GM18868 (cell line): ENCODE data around the gene BPIFB6.

Experiments used
- ATAC-seq: cut with Tn5 transposase; IDR thresholded peaks from one replicate; pipeline ENCODE4 v1.9.1; 2021; ENCODE audit warnings: mild to moderate bottlenecking, moderate library complexity; ENCODE audit not compliant: unreplicated experiment

Gene BPIFB6, protein sequence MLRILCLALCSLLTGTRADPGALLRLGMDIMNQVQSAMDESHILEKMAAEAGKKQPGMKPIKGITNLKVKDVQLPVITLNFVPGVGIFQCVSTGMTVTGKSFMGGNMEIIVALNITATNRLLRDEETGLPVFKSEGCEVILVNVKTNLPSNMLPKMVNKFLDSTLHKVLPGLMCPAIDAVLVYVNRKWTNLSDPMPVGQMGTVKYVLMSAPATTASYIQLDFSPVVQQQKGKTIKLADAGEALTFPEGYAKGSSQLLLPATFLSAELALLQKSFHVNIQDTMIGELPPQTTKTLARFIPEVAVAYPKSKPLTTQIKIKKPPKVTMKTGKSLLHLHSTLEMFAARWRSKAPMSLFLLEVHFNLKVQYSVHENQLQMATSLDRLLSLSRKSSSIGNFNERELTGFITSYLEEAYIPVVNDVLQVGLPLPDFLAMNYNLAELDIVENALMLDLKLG

GRCh38 chr20:33031531-33031930 lies at the start of gene BPIFB6:
BPIFB6 (plus strand) TSS chr20:33031648; CDS start chr20:33031648, 0 bp downstream.
- ATAC-seq = no peak

DNA sequence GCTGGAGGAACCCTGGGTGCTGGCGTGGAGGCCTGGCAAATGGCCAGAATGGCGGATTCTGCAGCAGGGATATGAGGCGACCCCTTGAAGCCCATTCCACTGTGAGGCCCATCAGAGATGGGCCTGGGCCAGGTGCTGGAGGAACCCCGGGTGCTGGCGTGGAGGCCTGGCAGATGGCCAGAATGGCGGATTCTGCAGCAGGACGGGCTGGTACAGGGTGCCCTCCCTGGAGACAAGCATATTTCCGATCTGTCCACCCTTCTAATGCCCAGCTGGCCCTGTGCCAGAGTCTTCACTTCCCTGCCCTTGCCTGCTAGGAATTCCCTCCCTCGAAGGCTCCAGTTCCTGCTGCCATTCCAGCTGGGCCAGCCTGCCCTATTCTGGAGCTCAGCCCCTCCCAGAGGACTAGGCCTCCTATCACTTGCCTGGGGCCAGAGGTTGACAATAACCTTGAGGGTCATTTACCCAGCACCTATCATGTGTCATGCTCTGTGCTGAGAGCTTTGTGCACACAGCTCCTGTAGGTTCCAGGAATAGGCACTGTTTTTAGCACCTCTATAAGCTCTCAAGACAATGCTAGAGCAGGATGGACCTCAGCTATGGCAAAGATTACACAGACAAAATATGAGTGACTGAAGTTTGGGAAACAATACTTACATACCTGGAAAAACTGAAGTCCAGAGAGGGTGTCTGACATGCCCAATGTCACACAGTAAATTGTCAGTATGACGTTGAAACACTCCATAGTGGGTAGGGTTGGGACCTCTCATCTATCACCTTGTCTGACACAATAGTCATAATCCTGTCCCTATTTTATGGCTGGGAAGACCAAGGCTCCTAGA lies 48.6 kb upstream of the BPIFB6 start:
- no peak for ATAC-seq

DNA sequence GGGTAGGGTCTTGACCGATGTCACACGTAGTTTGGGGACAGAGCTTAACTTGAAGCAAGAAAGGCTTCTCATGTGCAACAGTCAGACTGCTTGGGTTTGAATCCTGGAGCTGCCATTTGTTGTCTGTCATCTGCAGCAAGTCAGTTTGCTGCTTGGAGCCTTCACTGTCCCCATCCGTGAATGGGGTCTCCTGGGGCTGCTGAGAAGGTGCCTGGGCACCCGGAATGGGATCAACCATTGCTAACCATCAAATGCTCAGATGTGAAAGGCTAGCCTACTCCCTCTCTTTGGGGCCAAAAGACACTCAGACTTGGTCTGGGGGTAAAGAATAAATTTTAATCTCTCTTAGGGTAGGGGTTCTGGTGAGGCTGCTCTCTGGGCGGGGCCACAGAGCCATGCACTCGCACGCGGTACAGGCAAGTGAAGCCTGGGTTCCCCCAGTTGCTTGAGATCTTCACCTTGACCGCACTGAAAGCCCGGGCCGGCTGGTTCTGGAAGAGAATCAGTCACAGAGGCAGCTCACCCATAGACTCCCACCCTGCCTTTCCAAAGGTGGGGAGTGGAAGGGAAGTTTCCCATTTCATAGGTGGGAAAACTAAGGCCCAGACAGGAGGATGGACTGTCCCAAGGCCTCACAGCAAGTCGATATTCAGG lies 47.9 kb upstream of the BPIFB6 start:
- no peak for ATAC-seq

DNA sequence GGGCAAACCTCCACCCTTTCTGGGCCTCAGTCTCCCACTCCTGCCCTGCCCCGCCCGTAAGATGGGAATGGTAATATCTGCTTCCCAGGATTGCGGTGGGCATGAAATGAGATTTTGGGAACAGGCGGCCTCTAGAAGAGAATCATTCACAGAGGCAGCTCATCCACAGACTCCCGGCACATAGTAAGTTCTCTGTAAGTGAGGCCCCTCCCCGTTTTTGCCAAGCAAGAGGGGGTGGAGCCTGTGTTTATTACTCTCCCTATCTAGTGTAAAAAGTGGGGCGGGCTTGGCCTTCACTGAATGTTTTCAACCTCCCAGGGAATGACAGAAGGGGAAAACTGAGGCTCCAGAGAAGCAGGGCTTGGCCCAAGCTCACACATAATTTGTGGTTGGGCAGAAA lies 47.3 kb upstream of the BPIFB6 start:
- ATAC-seq = no peak

DNA sequence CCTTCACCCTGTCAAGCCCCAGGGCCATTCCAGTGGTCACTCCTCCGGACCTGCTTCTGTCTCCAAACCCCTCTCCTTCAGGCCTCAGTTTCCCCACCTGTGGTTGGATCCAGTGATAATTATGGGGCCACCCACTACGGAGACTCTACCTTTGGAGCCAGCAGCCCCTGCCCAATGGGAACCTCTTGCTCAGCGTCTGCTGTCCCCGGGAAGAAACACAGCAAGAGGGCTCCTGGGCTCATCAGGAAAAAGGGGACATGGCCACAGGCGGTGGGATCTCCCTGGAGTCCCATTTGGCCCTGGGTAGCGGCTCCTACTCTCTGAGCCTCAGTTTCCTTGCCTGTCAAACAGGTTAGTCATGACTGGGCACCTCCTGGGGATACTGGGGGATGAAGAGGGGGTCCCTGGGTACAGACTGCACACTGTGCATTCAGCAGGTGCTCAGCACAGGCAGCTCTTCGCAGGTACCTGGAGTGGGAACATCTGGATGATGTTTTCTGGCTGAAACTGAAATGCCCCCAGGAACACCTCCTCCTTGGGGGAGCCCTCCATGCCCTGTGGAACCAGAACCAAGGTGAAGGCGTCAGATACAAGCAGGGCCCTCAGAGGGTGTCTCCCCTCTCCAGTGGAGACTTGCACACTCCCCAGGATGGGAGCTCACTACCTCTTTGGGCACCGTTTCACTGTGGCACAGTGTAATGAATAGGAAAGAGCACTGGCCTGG lies 46.7 kb upstream of the BPIFB6 start:
- ATAC-seq = no peak

GRCh38 chr20:32985596-32985995 lies 45.9 kb upstream of the BPIFB6 start:
- no peak for ATAC-seq

DNA sequence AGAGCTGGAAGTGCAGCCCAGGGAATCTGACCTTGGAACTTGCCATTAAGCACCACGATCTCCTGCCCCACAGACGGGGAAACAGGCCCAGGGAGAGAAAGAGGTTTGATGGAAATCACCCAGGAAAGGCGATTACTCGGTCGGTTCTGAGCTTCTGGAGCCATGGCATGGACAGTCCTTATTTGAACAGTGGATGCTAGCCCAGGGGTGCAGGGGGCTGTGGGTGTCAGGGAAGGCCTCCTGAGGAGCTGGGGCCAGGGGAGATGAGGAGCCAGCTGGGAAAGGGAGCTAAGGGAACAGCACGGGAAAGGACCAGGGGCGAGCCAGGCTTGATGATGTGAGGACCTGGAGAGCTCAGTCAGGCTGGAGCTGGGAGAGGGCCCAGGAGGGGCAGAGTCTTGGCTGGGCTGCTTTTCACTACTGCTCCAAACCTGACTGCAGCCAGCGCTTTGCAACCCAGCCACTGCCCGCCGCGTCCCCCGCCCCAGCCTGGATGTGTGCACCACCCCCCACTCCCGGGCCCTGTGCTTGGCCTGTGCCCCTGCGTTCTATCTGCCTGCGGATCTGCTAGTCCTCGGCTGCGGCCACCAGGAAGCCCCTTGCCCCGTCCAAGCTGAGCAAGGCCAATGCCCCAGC lies 45.0 kb upstream of the BPIFB6 start:
- ATAC-seq = no peak

DNA sequence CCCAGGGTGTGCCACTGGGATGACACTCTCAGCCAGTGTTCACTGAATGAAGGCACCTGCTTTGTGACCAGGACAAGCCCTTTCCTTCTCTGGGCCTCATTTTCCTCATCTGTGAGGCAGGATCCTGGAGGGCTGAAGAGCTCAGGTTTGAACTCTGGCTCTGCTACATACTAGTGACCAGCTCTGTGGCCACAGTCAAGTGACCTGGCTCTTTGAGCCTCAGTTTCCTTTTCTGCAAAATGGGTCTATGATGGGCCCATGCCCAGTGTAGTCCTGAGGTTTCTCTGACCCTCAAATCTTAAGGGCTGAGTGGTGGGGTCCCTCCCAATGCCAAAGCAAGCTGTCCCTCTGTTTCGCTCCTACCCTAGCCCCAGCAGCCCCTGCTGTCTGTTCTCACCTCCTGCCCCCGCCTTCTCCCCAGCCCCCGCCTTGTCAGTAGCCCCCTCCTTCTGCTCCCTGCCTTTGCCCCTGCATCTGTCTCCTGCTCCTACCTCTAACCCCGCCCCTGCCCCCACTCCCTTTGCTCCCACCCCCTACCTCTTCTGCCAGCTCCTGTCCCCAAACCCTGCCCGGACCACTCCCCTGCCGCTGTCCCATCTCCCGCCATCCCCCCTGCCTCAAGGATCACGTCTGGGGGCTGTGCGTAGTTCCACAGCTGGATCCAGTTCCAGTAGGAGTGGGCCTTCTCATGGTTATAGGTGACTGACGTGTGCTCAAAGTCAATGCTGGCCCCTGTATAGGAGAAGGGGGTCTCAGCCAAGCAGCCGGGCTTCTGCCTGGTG lies 44.2 kb upstream of the BPIFB6 start:
- no peak for ATAC-seq

DNA sequence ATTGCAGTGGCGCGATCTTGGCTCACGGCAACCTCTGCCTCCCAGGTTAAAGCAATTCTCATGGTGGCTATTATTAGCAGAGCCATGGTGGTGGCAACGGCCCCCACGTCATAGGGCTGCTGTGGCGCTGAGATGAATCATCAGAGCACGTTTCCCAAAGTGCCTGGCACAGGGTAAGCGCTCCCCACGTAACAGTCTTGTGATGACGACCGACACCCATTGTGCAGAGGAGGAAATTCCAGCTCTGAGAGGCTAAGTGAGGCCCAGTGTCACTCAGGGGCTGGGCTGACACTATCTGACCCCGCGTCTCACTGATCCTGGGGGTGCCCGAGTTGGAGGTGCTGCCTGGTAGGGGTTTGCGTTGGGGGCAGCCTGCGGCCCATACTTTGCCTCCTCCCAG lies 43.4 kb upstream of the BPIFB6 start:
- no peak for ATAC-seq

DNA sequence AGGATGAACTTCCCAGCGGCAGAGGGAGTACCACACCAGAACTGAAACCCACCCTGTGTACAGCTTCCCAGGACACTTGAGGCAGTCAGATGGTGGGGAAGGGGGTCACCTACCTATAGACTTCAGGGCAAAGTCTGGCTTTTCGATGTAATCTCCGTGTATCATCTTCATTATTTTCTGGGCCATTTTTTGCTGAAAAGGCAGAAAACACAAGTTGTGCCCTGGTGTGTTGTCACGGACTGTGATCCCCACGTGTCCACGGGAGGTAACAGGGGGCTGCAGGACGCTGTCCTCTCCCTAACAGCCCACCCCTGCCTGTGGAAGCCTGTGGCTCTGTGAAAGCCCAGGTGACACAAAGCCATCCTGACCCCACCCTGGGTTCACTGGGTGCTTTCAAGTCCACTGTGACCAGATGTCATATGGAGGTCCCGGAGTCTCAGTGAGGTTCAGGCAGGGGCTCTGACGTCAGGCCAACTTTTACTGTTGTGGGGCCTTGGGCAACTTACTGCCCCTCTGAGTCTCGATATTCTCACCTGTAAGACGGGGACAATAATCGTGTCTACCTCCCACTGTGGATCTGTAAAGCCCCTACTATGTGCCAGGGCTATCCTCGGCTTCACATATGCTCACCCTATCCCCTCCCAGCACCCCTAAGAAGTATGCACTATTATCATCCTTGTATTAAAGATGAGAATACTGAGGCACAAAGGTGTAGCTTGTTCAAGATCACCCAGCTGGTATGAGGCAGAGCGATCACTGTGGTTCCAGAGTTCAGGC lies 41.8 kb upstream of the BPIFB6 start:
- no peak for ATAC-seq

DNA sequence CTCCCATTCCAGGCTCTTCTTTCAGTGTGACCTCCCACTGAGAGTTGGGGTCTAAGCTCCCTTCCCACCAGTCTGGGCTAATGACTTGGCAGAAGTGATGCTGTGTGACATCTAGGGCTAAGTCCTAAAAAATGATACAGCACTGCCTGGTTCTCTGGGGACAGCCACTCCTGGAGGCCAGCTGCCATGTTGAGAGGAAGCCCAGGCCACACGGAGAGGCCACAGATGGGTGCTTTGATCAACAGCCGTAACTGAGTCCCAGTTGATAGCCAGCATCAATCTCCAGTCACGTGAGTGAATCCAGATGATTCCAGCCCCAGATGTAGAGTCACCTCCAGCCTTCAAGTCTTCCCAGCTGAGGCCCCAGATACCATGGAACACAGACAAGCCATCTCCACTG lies 41.0 kb upstream of the BPIFB6 start:
- ATAC-seq = no peak

DNA sequence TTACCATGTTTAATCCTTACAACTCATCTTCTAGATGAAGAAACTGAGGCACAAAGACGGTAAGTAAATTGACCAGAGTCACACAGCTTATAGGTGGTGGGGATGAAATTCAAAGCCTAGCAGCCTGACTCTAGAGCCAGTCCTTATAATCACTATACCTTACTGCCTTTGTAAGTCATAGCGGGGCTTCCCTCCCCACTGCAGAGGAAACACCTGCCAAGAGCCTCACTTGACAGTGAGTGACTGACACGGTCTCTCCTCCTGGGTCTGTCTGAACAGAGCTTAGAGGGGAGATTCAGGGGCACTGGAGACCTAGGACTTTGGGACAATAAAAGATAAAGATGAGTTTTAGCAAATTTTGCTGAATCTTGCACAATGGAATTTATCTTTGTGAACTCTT lies 40.1 kb upstream of the BPIFB6 start:
- no peak for ATAC-seq

DNA sequence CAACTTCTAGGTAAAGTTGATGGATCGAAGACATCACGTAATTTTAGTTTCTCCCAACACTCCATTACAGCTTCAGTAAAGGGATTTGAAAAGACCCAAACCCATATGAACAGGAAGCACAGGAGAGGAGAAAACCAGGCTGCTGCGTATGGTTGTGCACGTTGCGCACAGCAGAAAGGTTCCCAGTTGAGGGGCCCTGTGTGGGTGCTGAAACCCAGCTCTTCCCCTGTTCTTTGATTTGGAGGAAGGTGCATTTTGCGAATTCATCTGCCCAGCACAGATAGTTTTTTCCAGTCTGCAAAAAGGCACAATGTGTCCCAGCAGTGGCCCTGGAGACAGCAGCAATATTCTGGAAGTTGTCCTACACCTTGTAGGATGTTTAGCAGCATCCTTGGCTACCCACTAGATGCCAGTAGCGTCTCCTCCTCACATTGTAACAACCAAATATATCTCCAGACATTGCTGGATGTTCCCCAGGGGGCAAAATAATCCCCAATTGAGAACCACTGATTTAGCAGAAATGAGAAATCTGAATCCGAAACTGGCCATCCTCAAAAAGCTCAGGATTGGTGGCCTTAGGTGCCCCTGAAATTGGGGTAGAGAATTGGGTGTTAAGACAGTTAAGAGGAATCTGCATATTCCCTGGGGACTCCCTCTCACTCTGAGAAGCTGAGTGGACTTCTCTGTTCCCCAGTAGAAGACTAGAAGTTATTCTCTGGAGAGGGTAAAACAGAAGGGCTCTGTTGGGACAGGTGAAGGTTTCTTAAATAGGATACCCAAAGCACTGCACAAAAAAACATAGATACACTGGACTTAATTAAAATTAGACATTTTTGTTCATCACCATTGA lies 39.4 kb upstream of the BPIFB6 start:
- ATAC-seq = no peak

DNA sequence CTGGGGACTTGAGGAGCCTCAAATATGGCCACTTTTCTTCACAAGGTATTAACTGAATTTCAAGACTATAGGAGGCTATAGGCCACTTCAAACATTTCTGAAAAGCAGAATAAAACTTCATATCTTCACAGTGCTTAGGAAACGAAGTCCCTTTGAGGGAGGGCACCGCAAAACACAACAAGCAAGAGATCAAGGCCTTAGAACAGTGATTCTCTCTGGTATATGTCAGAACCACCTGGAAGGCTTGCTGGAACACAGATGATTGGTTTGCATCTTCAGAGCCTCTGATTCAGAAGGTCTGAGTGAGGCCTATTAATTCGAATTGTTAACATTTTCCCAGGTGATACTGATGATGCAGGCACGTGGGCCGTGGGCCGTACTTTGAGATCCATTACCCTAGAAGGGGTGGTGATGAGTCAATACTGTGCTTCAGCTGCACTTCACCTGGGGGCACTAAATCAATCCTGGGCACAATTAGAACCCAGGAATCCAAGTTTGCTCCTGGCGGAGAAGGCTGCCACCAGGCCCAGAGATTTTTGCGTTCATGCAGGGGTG lies 37.9 kb upstream of the BPIFB6 start:
- ATAC-seq = no peak

GRCh38 chr20:32995802-32996201 lies 35.6 kb upstream of the BPIFB6 start:
- no peak for ATAC-seq

GRCh38 chr20:32997431-32997830 lies 34.0 kb upstream of the BPIFB6 start:
- ATAC-seq = no peak

- no peak for ATAC-seq
Observed at GRCh38 chr20:32999603-33000250, 31.7 kb upstream of the BPIFB6 start.
